ENCODE results near the gene FCRL5.

GRCh38 chr1:157595356-157595755, 43.0 kb upstream of the FCRL5 start:
- TF ChIP-seq, protein P1, sequence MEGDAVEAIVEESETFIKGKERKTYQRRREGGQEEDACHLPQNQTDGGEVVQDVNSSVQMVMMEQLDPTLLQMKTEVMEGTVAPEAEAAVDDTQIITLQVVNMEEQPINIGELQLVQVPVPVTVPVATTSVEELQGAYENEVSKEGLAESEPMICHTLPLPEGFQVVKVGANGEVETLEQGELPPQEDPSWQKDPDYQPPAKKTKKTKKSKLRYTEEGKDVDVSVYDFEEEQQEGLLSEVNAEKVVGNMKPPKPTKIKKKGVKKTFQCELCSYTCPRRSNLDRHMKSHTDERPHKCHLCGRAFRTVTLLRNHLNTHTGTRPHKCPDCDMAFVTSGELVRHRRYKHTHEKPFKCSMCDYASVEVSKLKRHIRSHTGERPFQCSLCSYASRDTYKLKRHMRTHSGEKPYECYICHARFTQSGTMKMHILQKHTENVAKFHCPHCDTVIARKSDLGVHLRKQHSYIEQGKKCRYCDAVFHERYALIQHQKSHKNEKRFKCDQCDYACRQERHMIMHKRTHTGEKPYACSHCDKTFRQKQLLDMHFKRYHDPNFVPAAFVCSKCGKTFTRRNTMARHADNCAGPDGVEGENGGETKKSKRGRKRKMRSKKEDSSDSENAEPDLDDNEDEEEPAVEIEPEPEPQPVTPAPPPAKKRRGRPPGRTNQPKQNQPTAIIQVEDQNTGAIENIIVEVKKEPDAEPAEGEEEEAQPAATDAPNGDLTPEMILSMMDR (conservative IDR thresholded peaks at IDR 0.05) = no peak
- no peak for TF ChIP-seq EZH2 (IDR thresholded peaks at IDR 0.05; ENCODE audit: low read depth)
